NK-92 treated with Interleukin-12 subunit alpha and Interleukin-12 subunit beta, amount 100 ng/mL, for 24 hours (cell line): ENCODE results near the gene SLC38A11.

Source experiments
- DNase-seq: peaks from one replicate; lab custom pipeline; 2025; lab: John Stamatoyannopoulos, UW

SLC38A11 gene

GRCh38 chr2:164913640-164914350 is 41.5 kb downstream of the SLC38A11 start:
- no peak for DNase-seq

GRCh38 chr2:164913011-164913410 is 42.3 kb downstream of the SLC38A11 start:
- no peak for DNase-seq

- no peak for DNase-seq
Measured at GRCh38 chr2:164911832-164912231, 43.5 kb downstream of the SLC38A11 start.

- no peak for DNase-seq
Measured at GRCh38 chr2:164910101-164910899, 45.0 kb downstream of the SLC38A11 start.

- DNase-seq: no peak
Measured at GRCh38 chr2:164906947-164907346, 48.4 kb downstream of the SLC38A11 start.

- DNase-seq: no peak
Measured at GRCh38 chr2:164905307-164905706, 50.0 kb downstream of the SLC38A11 start.

GRCh38 chr2:164903951-164904350 is 51.4 kb downstream of the SLC38A11 start:
- no peak for DNase-seq

- no peak for DNase-seq
Measured at GRCh38 chr2:164903204-164903603, 52.1 kb downstream of the SLC38A11 start.

GRCh38 chr2:164899121-164899520 is 56.2 kb downstream of the SLC38A11 start:
- no peak for DNase-seq

- DNase-seq: no peak
Measured at GRCh38 chr2:164898475-164898874, 56.9 kb downstream of the SLC38A11 start.

- no peak for DNase-seq
Measured at GRCh38 chr2:164897469-164898260, 57.7 kb downstream of the SLC38A11 start.

GRCh38 chr2:164896634-164897355 is 58.5 kb downstream of the SLC38A11 start:
- no peak for DNase-seq

- no peak for DNase-seq
Measured at GRCh38 chr2:164896226-164896625, 59.1 kb downstream of the SLC38A11 start.

- no peak for DNase-seq
Measured at GRCh38 chr2:164891460-164891859, 63.9 kb downstream of the SLC38A11 start.

GRCh38 chr2:164890544-164890943 is 64.8 kb downstream of the SLC38A11 start:
- DNase-seq: no peak

- DNase-seq: no peak
Measured at GRCh38 chr2:164888592-164888991, 66.7 kb downstream of the SLC38A11 start.

- DNase-seq: no peak
Measured at GRCh38 chr2:164887434-164888144, 67.7 kb downstream of the SLC38A11 start.

GRCh38 chr2:164882276-164882675 is 73.0 kb downstream of the SLC38A11 start:
- DNase-seq: no peak

GRCh38 chr2:164881524-164881923 is 73.8 kb downstream of the SLC38A11 start:
- no peak for DNase-seq

GRCh38 chr2:164879901-164880535 is 75.3 kb downstream of the SLC38A11 start:
- no peak for DNase-seq

- no peak for DNase-seq
Measured at GRCh38 chr2:164877927-164878326, 77.4 kb downstream of the SLC38A11 start.
